Upper lobe of right lung (tissue), 1 donor: ENCODE measurements around the gene DSCAM. TPM values are rescaled to one million over a fixed set of nuclear protein-coding genes. Genes with fewer than 3 reads are reported as not detected.

Experiments used
- ATAC-seq: fragments of 200-7000 bp; cut with Tn5 transposase; one replicate; pipeline ENCODE4 v1.9.1; 2020; ENCODE audit warnings: mild to moderate bottlenecking, moderate library complexity
- DNase-seq: peaks from one replicate; pipeline ENCODE4 v3.0.0-alpha.2; 2020
- H3K27ac ChIP-seq: fragments of 200-600 bp; one replicate; pipeline ENCODE4 v1.8.0; 2022
- H3K27me3 ChIP-seq: fragments of 200-600 bp; one replicate; pipeline ENCODE4 v1.8.0; 2022; ENCODE audit warnings: mild to moderate bottlenecking
- H3K36me3 ChIP-seq: fragments of 200-600 bp; one replicate; pipeline ENCODE4 v1.8.0; 2022
- H3K4me1 ChIP-seq: fragments of 200-600 bp; one replicate; pipeline ENCODE4 v1.8.0; 2022
- H3K4me3 ChIP-seq: fragments of 200-600 bp; one replicate; pipeline ENCODE4 v1.8.0; 2022; ENCODE audit warnings: mild to moderate bottlenecking
- H3K9me3 ChIP-seq: fragments of 200-600 bp; one replicate; pipeline ENCODE4 v1.8.0; 2022
- CTCF ChIP-seq: fragments of 200-600 bp; IDR thresholded peaks from one replicate; pipeline ENCODE4 v1.8.0; 2022; ENCODE audit warnings: antibody characterized with exemption
- intact Hi-C: fragments of 100-400 bp; cut with DNase I; formaldehyde crosslinking; loops from one replicate; pipeline ENCODE4 v1.11.0; 2022
- total RNA-seq: library from RNA; stranded (reverse); fragmentation: NEBNext Ultra II Directional; extraction: Animal tissue kit (Norgen Biotek cat#: 25700); gene quantifications from one replicate; pipeline ENCODE4 v1.2.1, GENCODE V29; 2021
- donor health status: DM: no; HTN: yes; CAD: no; lungs with severe emphysema.

DSCAM gene
- total RNA-seq, 1 donor from 2014 or later = not detected

GRCh38 chr21:40732253-40733023, 114.5 kb downstream of the DSCAM start:
- TF ChIP-seq CTCF = no peak
- no peak overlapping the region for H3K4me3 ChIP-seq
- DNase-seq = no peak
- H3K9me3 ChIP-seq = no peaks in the 10 kb centered on the region
- no peaks in the 10 kb centered on the region for H3K36me3 ChIP-seq
- H3K27me3 ChIP-seq = no peaks in the 10 kb centered on the region
- no peak for ATAC-seq
- no peaks in the 10 kb centered on the region for H3K4me1 ChIP-seq
- intact Hi-C loops = no loop called here
- H3K27ac ChIP-seq = no peak overlapping the region

GRCh38 chr21:40731206-40731605, 115.8 kb downstream of the DSCAM start:
- intact Hi-C loops = no loop called here
- no peaks in the 10 kb centered on the region for H3K36me3 ChIP-seq
- H3K9me3 ChIP-seq = no peaks in the 10 kb centered on the region
- no peaks in the 10 kb centered on the region for H3K4me1 ChIP-seq
- no peak overlapping the region for H3K4me3 ChIP-seq
- no peak overlapping the region for H3K27ac ChIP-seq
- H3K27me3 ChIP-seq = no peaks in the 10 kb centered on the region
- no peak for TF ChIP-seq CTCF
- no peak for ATAC-seq
- no peak for DNase-seq

- Histone ChIP-seq H3K9me3 (no peaks in the 10 kb centered on the region), H3K36me3 (no peaks in the 10 kb centered on the region), H3K4me1 (no peaks in the 10 kb centered on the region), H3K27me3 (no peaks in the 10 kb centered on the region), H3K4me3 (no peak overlapping the region), H3K27ac (no peak overlapping the region)
- no peak for DNase-seq
- no peak for TF ChIP-seq CTCF
- no peak for ATAC-seq
- intact Hi-C loops = no loop called here
These were observed 116.5 kb downstream of the DSCAM start for GRCh38 chr21:40730426-40730800.

- H3K27me3 ChIP-seq = no peaks in the 10 kb centered on the region
- no peak for ATAC-seq
- TF ChIP-seq CTCF = no peak
- H3K27ac ChIP-seq = no peak overlapping the region
- intact Hi-C loops = no loop called here
- no peaks in the 10 kb centered on the region for H3K4me1 ChIP-seq
- no peaks in the 10 kb centered on the region for H3K9me3 ChIP-seq
- H3K4me3 ChIP-seq = no peak overlapping the region
- DNase-seq = no peak
- no peaks in the 10 kb centered on the region for H3K36me3 ChIP-seq
These were observed 117.1 kb downstream of the DSCAM start for GRCh38 chr21:40729761-40730425.

- intact Hi-C loops = no loop called here
- DNase-seq = no peak
- Histone ChIP-seq H3K27me3 (no peaks in the 10 kb centered on the region), H3K4me3 (no peak overlapping the region), H3K9me3 (peaks cover 4% of the 10 kb centered on the region), H3K4me1 (no peaks in the 10 kb centered on the region), H3K27ac (no peak overlapping the region), H3K36me3 (no peaks in the 10 kb centered on the region)
- no peak for TF ChIP-seq CTCF
- no peak for ATAC-seq
These were observed 123.0 kb downstream of the DSCAM start for GRCh38 chr21:40723966-40724365.
